Epithelial cell of esophagus (primary cell): ENCODE results near the gene TAF3.

Experiments
- DNase-seq: peaks from one replicate; pipeline ENCODE4 v3.0.0; 2010; ENCODE audit warnings: low read depth
- H3K4me3 ChIP-seq: 2 replicates; pipeline ENCODE4 v1.5.1; 2011; ENCODE audit warnings: mild to moderate bottlenecking, low read length, control low read depth
- CTCF ChIP-seq: IDR thresholded peaks from 2 replicates; pipeline ENCODE4 v1.5.1; 2011; ENCODE audit warnings: low read depth, mild to moderate bottlenecking, low read length, control low read depth, inconsistent platforms; ENCODE audit not compliant: insufficient read depth; ENCODE audit errors: missing control alignments

The TAF3 gene

DNA sequence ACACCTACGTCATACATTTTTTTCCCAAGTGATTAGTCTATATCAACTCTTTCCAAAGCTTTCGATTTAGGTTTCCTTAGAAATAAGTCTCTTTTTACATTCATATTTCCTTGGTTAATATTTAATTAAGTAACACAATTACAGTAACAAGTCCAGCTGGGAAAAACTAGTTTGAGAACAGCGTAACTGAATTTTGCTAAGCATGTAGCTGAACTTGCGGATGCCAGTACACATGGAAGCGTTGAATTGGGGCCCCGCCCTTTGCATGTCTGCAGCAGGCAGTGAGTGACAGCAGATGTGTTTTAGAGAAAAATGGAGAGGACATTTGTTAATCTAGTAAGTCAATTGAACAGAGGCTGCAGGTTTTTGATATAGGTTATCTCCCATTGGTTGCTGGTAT is 72.5 kb downstream of the TAF3 start:
- no peak for DNase-seq
- H3K4me3 ChIP-seq: no peak overlapping the region
- no peak for TF ChIP-seq CTCF

DNA sequence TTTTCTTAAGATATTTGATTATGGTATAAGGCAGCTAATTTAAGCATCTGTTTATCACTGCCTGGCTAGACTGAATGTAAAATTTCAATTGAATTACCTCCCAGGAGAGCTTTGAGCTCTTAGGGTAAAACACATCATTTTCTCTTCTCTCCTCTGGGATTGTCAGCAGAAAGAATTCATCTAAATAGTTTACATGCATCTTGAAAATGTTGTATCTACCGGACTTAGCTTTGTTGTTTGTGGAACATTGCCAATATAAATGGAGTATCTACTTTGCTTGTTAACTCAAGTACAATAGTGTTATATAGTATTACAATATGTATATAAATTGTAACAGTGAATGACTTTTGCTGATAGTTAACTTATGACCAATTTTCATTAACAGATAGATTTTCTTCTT is 73.3 kb downstream of the TAF3 start:
- no peak for DNase-seq
- TF ChIP-seq CTCF: no peak
- H3K4me3 ChIP-seq: no peak overlapping the region

DNA sequence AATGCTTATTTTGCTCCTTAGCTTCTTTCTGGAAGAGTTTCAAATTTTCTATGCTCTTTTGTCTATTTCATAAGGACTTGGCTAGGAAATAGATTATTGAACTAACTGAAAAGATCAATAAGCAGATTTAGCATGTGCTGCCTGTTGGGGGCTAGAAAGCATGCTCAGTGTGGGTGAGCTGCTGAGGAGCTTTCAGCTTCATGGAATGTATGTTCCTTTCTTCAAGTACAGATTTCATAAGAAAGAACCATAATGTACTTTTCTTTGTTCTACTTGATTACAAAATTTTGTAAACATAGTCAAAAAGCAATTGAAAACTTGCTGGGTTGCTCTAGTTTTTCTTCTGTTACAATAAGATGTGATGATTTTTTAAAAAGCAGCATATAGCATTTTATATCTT is 73.8 kb downstream of the TAF3 start:
- no peak for DNase-seq
- no peak overlapping the region for H3K4me3 ChIP-seq
- no peak for TF ChIP-seq CTCF

DNA sequence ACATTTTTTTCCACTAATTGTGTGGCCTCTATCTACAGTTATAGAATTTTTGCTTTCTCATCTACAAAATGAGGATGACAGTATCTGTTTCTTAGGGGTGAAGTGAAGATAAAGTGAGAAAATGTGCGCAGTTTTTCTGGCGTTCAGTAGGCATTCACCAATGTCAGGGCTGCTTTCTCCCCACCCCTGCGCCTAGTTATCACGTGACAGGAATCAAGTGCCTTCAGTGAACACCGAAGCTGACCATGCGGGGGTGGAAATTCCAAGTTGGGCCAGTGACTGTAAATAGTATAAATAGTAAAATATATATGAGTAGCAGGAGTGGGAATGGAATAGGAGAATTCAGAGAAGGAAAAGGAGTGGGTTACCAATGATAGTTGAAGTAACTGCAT is 77.4 kb downstream of the TAF3 start:
- no peak for DNase-seq
- TF ChIP-seq CTCF: no peak
- H3K4me3 ChIP-seq: no peak overlapping the region

GRCh38 chr10:7896297-7896696 is 78.0 kb downstream of the TAF3 start:
- no peak for TF ChIP-seq CTCF
- H3K4me3 ChIP-seq: no peak overlapping the region
- DNase-seq: no peak

DNA sequence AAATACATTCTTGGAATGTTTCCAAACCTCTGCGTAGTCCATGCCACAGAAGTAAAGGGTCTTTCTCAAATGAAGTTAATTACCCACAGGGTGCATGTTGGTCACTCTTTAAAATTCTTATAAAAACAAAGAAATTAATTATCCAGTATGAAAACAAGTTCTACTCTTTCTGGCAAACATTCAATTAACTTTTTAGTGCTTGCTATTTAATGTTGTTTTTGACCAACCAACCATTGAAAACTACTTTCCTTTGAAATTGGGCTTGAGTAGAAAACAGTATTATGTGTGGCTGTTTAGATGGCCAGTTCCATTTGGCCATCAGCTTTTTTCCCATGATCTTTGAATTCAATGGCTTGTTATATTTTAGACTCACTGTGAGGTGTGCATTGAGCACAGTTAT is 83.0 kb downstream of the TAF3 start:
- no peak for TF ChIP-seq CTCF
- DNase-seq: no peak
- H3K4me3 ChIP-seq: no peak overlapping the region

DNA sequence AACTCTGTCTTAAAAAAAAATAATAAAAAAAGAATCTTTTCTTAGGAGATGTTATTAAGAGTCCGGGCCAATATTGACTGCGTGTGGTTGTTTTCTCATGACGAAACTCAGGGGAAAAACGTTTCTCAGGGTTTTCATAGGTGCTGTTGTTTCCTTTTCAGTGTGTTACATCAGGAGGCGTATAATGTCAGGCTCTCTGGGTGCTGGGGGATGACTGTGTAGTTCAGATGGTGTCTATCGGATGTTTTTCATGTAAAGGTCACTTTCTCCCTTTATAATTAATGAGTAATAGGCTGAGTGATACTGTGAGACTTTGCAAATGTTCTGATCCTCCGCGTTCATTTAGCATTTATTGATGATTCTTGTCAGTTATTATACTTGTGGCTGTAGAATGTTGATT is 84.1 kb downstream of the TAF3 start:
- no peak overlapping the region for H3K4me3 ChIP-seq
- DNase-seq: no peak
- no peak for TF ChIP-seq CTCF
